MM.1S (cell line): ENCODE data around the gene RAB9B.

Experiments used
- DNase-seq: peaks from one replicate; pipeline ENCODE4 v3.0.0-alpha.2; 2015
- H2AFZ ChIP-seq: fragments of 300-600 bp; sonication (generic); 2 replicates; pipeline ENCODE4 v1.6.0; 2016; ENCODE audit warnings: antibody characterized with exemption, low read length
- H3F3A ChIP-seq: fragments of 300-600 bp; sonication (generic); 2 replicates; pipeline ENCODE4 v1.6.1; 2016; ENCODE audit warnings: mild to moderate bottlenecking, antibody characterized with exemption, low read length, moderate library complexity, mixed read lengths; ENCODE audit not compliant: insufficient read depth
- H3K27ac ChIP-seq: fragments of 300-600 bp; sonication (generic); 2 replicates; pipeline ENCODE4 v1.5.1; 2016; ENCODE audit warnings: mild to moderate bottlenecking, low read length
- H3K27me3 ChIP-seq: fragments of 300-600 bp; sonication (generic); replicated peaks from 2 replicates; pipeline ENCODE4 v1.6.0; 2016; ENCODE audit warnings: low read length; ENCODE audit not compliant: insufficient read depth
- H3K36me3 ChIP-seq: fragments of 300-600 bp; sonication (generic); replicated peaks from 2 replicates; pipeline ENCODE4 v1.6.1; 2016; ENCODE audit warnings: mild to moderate bottlenecking, low read length, mixed read lengths; ENCODE audit not compliant: insufficient read depth
- H3K4me1 ChIP-seq: fragments of 300-600 bp; sonication (generic); 2 replicates; pipeline ENCODE4 v1.6.1; 2016; ENCODE audit warnings: low read length, mixed read lengths
- H3K4me2 ChIP-seq: fragments of 300-600 bp; sonication (generic); 2 replicates; pipeline ENCODE4 v1.6.0; 2016; ENCODE audit warnings: low read depth, low read length
- H3K4me3 ChIP-seq: fragments of 300-600 bp; sonication (generic); 2 replicates; pipeline ENCODE4 v1.5.1; 2016; ENCODE audit warnings: low read length, mixed read lengths
- H3K79me2 ChIP-seq: fragments of 300-600 bp; sonication (generic); 2 replicates; pipeline ENCODE4 v1.6.1; 2016; ENCODE audit warnings: mixed run types, low read length, mixed read lengths
- H3K9ac ChIP-seq: fragments of 300-600 bp; sonication (generic); 2 replicates; pipeline ENCODE4 v1.6.1; 2016; ENCODE audit warnings: low read length, mixed read lengths
- H3K9me2 ChIP-seq: fragments of 300-600 bp; sonication (generic); replicated peaks from 2 replicates; pipeline ENCODE4 v1.6.1; 2016; ENCODE audit warnings: mild to moderate bottlenecking, low read length, mixed read lengths; ENCODE audit not compliant: insufficient read depth
- H3K9me3 ChIP-seq: fragments of 300-600 bp; sonication (generic); replicated peaks from 2 replicates; pipeline ENCODE4 v1.6.1; 2016; ENCODE audit warnings: mild to moderate bottlenecking, low read length, mixed read lengths; ENCODE audit not compliant: insufficient read depth
- H4K20me1 ChIP-seq: fragments of 300-600 bp; sonication (generic); 2 replicates; pipeline ENCODE4 v1.6.1; 2016; ENCODE audit warnings: mild to moderate bottlenecking, low read length, moderate library complexity, mixed read lengths; ENCODE audit not compliant: insufficient read depth
- CTCF ChIP-seq: fragments of 300-600 bp; sonication (generic); IDR thresholded peaks from 2 replicates; pipeline ENCODE4 v1.5.1; 2016; ENCODE audit warnings: antibody characterized with exemption, low read length, mixed read lengths
- EZH2 ChIP-seq: fragments of 300-600 bp; sonication (generic); optimal IDR thresholded peaks from 2 replicates; pipeline ENCODE3; 2017; ENCODE audit warnings: low read depth, mild to moderate bottlenecking, antibody characterized with exemption, low read length, mixed read lengths
- EZH2phosphoT487 ChIP-seq: fragments of 300-600 bp; sonication (generic); IDR thresholded peaks from 2 replicates; pipeline ENCODE4 v1.6.1; 2018; ENCODE audit warnings: antibody characterized with exemption, low read length

RAB9B gene

GRCh38 chrX:103791228-103791627 is 40.8 kb downstream of the RAB9B start:
- Histone ChIP-seq H3K27ac (no peak overlapping the region), H3K4me1 (peaks cover 9% of the 10 kb centered on the region), H3K27me3 (no peaks in the 10 kb centered on the region), H3K9me3 (no peaks in the 10 kb centered on the region), H3K79me2 (no peaks in the 10 kb centered on the region), H3K4me2 (no peak overlapping the region), H3K4me3 (no peak overlapping the region), H3K9me2 (no peaks in the 10 kb centered on the region), H3F3A (no peaks in the 10 kb centered on the region), H3K36me3 (no peaks in the 10 kb centered on the region), H3K9ac (no peak overlapping the region), H2AFZ (no peak overlapping the region), H4K20me1 (no peaks in the 10 kb centered on the region)
- TF ChIP-seq EZH2 (no peak), CTCF (no peak), EZH2phosphoT487 (no peak)
- DNase-seq = no peak

GRCh38 chrX:103789004-103789403 is 43.1 kb downstream of the RAB9B start:
- Histone ChIP-seq H3K4me3 (no peak overlapping the region), H3K79me2 (no peaks in the 10 kb centered on the region), H3K4me1 (peaks cover 9% of the 10 kb centered on the region), H3K9ac (no peak overlapping the region), H3K27ac (no peak overlapping the region; the same call in 1 of the 2 replicates), H3K27me3 (no peaks in the 10 kb centered on the region), H2AFZ (no peak overlapping the region), H3K9me2 (no peaks in the 10 kb centered on the region), H3F3A (no peaks in the 10 kb centered on the region), H3K9me3 (no peaks in the 10 kb centered on the region), H3K36me3 (no peaks in the 10 kb centered on the region), H3K4me2 (no peak overlapping the region), H4K20me1 (no peaks in the 10 kb centered on the region)
- no peak for TF ChIP-seq CTCF
- no peak for TF ChIP-seq EZH2
- peak; percentile 22 for DNase-seq

- Histone ChIP-seq H3K4me3 (no peak overlapping the region), H3K9me3 (no peaks in the 10 kb centered on the region), H3K36me3 (no peaks in the 10 kb centered on the region), H3K79me2 (no peaks in the 10 kb centered on the region), H3F3A (no peaks in the 10 kb centered on the region), H4K20me1 (no peaks in the 10 kb centered on the region), H2AFZ (no peak overlapping the region), H3K9ac (no peak overlapping the region), H3K27ac (no peak overlapping the region), H3K27me3 (no peaks in the 10 kb centered on the region), H3K9me2 (no peaks in the 10 kb centered on the region), H3K4me2 (no peak overlapping the region), H3K4me1 (peaks cover 9% of the 10 kb centered on the region)
- no peak for DNase-seq
- TF ChIP-seq CTCF (no peak), EZH2phosphoT487 (no peak), EZH2 (no peak)
These were observed 48.1 kb downstream of the RAB9B start for GRCh38 chrX:103783971-103784370.
